OCI-LY7 (cell line): Measurements from ENCODE around the gene FAM89B. TPM values are rescaled to one million over a fixed set of nuclear protein-coding genes. Genes with fewer than 3 reads are reported as not detected.

Experiments used
- BruUV-seq: library from RNA; stranded (reverse); fragments of 400-500 nt; replicated peaks from 2 replicates; lab custom pipeline; 2021; lab: Mats Ljungman, UMichigan
- CTCF ChIA-PET: fragments of 300-600 bp; sonication (Branson Sonifier 250); formaldehyde crosslinking; loops from one replicate; lab custom pipeline; 2022; ENCODE audit warnings: antibody characterized with exemption; ENCODE audit not compliant: unreplicated experiment; lab: Charles Lee
- POLR2A ChIA-PET: fragments of 300-600 bp; sonication (Branson Sonifier 250); formaldehyde crosslinking; loops from one replicate; lab custom pipeline; 2022; ENCODE audit warnings: antibody characterized with exemption; lab: Charles Lee
- DNase-seq: peaks from one replicate; pipeline ENCODE4 v3.0.0-alpha.2; 2015; ENCODE audit warnings: low spot score
- H2AFZ ChIP-seq: fragments of 200-600 bp; sonication (generic), shearing (Covaris generic); 2 replicates; pipeline ENCODE4 v1.6.1; 2014; ENCODE audit warnings: mild to moderate bottlenecking, antibody characterized with exemption, low read length, moderate library complexity
- H3K27ac ChIP-seq: fragments of 200-600 bp; sonication (generic); 2 replicates; pipeline ENCODE4 v1.5.1; 2014; ENCODE audit warnings: mixed run types, low read depth, mild to moderate bottlenecking, moderate library complexity, low read length, inconsistent platforms; ENCODE audit not compliant: poor library complexity, severe bottlenecking
- H3K36me3 ChIP-seq: fragments of 200-600 bp; sonication (generic); 2 replicates; pipeline ENCODE4 v1.6.1; 2014; ENCODE audit warnings: mild to moderate bottlenecking, antibody characterized with exemption, low read length, moderate library complexity, mixed read lengths; ENCODE audit not compliant: insufficient read depth
- H3K4me1 ChIP-seq: fragments of 200-600 bp; sonication (generic); 2 replicates; pipeline ENCODE4 v1.5.1; 2014; ENCODE audit warnings: mild to moderate bottlenecking, low read length; ENCODE audit not compliant: insufficient read depth, poor library complexity, severe bottlenecking
- H3K4me2 ChIP-seq: fragments of 200-600 bp; sonication (generic); 2 replicates; pipeline ENCODE4 v1.6.1; 2014; ENCODE audit warnings: mild to moderate bottlenecking, low read length
- H3K4me3 ChIP-seq: fragments of 200-600 bp; sonication (generic); 2 replicates; pipeline ENCODE4 v1.5.1; 2014; ENCODE audit warnings: mild to moderate bottlenecking, low read depth, low read length; ENCODE audit not compliant: poor library complexity, severe bottlenecking
- H3K79me2 ChIP-seq: fragments of 200-600 bp; sonication (generic); 2 replicates; pipeline ENCODE4 v1.6.1; 2016; ENCODE audit warnings: low read depth, mild to moderate bottlenecking, low read length, moderate library complexity, mixed read lengths; ENCODE audit not compliant: insufficient read depth
- H3K9me2 ChIP-seq: fragments of 200-600 bp; sonication (generic); 2 replicates; pipeline ENCODE4 v1.6.1; 2016; ENCODE audit warnings: mild to moderate bottlenecking, low read length, mixed read lengths; ENCODE audit not compliant: insufficient read depth
- H3K9me3 ChIP-seq: fragments of 200-600 bp; sonication (generic); 2 replicates; pipeline ENCODE4 v1.6.1; 2014; ENCODE audit warnings: mild to moderate bottlenecking, mixed run types, low read length, mixed read lengths
- H4K20me1 ChIP-seq: fragments of 200-600 bp; sonication (generic); 2 replicates; pipeline ENCODE4 v1.6.1; 2014; ENCODE audit warnings: mild to moderate bottlenecking, antibody characterized with exemption, low read length, moderate library complexity, mixed read lengths; ENCODE audit not compliant: insufficient read depth
- CTCF ChIP-seq: fragments of 200-600 bp; sonication (generic); conservative IDR thresholded peaks from 2 replicates; pipeline ENCODE4 v1.5.1; 2014; ENCODE audit warnings: mild to moderate bottlenecking, antibody characterized with exemption, low read length, moderate library complexity, mixed read lengths
- EZH2phosphoT487 ChIP-seq: fragments of 200-600 bp; sonication (generic); IDR thresholded peaks from 2 replicates; pipeline ENCODE4 v1.6.1; 2018; ENCODE audit warnings: low read depth, borderline replicate concordance, mild to moderate bottlenecking, mixed run types, antibody characterized with exemption, low read length, moderate library complexity, mixed read lengths
- intact Hi-C: fragments of 100-400 bp; cut with micrococcal nuclease; formaldehyde crosslinking; loops from one replicate; pipeline ENCODE4 v1.10.0; 2022; ENCODE audit not compliant: unreplicated experiment
- total RNA-seq, 2 experiments: library from RNA; depleted of rRNA in 1 of 2; stranded (reverse); fragments of >200 nt in 1 of 2; shearing (Covaris generic) in 1 of 2; gene quantifications; 2 replicates each; pipeline ENCODE4 v1.2.3, GENCODE V29; 2014 to 2022

Gene FAM89B
- total RNA-seq, 2 experiments from 2014 or later: 17.9 to 26.4 TPM

- no peaks in the 10 kb centered on the region for H3K9me2 ChIP-seq
- intact Hi-C loops: no loop called here
- POLR2A ChIA-PET: interaction anchor here (1.1 kb wide), 1 partner anchor 9 kb away, joined by 4 read pairs; no protein-coding TSS in a partner anchor
- H3K36me3 ChIP-seq: no peaks in the 10 kb centered on the region
- no TSS peak for BruUV-seq
- no peaks in the 10 kb centered on the region for H3K9me3 ChIP-seq
- CTCF ChIA-PET: no interaction called here
- H3K79me2 ChIP-seq: no peaks in the 10 kb centered on the region
- no peak overlapping the region for H3K27ac ChIP-seq
- H2AFZ ChIP-seq: no peak overlapping the region
- no peaks in the 10 kb centered on the region for H4K20me1 ChIP-seq
- no peak overlapping the region for H3K4me3 ChIP-seq
- no peak overlapping the region for H3K4me2 ChIP-seq
- peaks cover 13% of the 10 kb centered on the region for H3K4me1 ChIP-seq
- no peak for DNase-seq
- TF ChIP-seq CTCF (no peak), EZH2phosphoT487 (no peak)
Measured at GRCh38 chr11:65560555-65561418, 11.6 kb upstream of the FAM89B start.

- no peaks in the 10 kb centered on the region for H3K36me3 ChIP-seq
- intact Hi-C loops: no loop called here
- no peaks in the 10 kb centered on the region for H3K79me2 ChIP-seq
- peaks cover 25% of the 10 kb centered on the region for H3K4me1 ChIP-seq
- DNase-seq: no peak
- no peaks in the 10 kb centered on the region for H4K20me1 ChIP-seq
- H3K9me2 ChIP-seq: no peaks in the 10 kb centered on the region
- H3K27ac ChIP-seq: no peak overlapping the region
- no TSS peak for BruUV-seq
- no peak overlapping the region for H3K4me2 ChIP-seq
- H3K9me3 ChIP-seq: no peaks in the 10 kb centered on the region
- no peak for TF ChIP-seq EZH2phosphoT487
- no peak for TF ChIP-seq CTCF
- CTCF ChIA-PET: no interaction called here
- no peak overlapping the region for H2AFZ ChIP-seq
- POLR2A ChIA-PET: no interaction called here
- H3K4me3 ChIP-seq: no peak overlapping the region
Measured at GRCh38 chr11:65562020-65562419, 10.3 kb upstream of the FAM89B start.

GRCh38 chr11:65562788-65563187 lies 9.6 kb upstream of the FAM89B start:
- TF ChIP-seq EZH2phosphoT487 (no peak), CTCF (no peak)
- no peak overlapping the region for H3K4me2 ChIP-seq
- H3K27ac ChIP-seq: no peak overlapping the region
- H3K79me2 ChIP-seq: 0 out of 2 replicates have a peak, but pooled peaks cover under 1% of the 10 kb centered on the region
- no peak for DNase-seq
- H3K36me3 ChIP-seq: no peaks in the 10 kb centered on the region
- no peaks in the 10 kb centered on the region for H3K9me2 ChIP-seq
- H4K20me1 ChIP-seq: no peaks in the 10 kb centered on the region
- ChIA-PET CTCF (interaction anchor here (0.9 kb wide), 1 partner anchor 37 kb away, joined by 3 read pairs; no protein-coding TSS in a partner anchor), POLR2A (no interaction called here)
- peaks cover 25% of the 10 kb centered on the region for H3K4me1 ChIP-seq
- intact Hi-C loops: no loop called here
- H3K4me3 ChIP-seq: no peak overlapping the region
- BruUV-seq: no TSS peak
- H2AFZ ChIP-seq: no peak overlapping the region
- H3K9me3 ChIP-seq: no peaks in the 10 kb centered on the region
